HG03097 (cell line): ENCODE measurements around the gene STX2.
"Not testable (repeated sequence)": the region's sequence is repeated elsewhere in the genome, so short reads cannot be mapped to it uniquely, and the experiment has no call there.

Source experiments
- ATAC-seq: cut with Tn5 transposase; IDR thresholded peaks from one replicate; pipeline ENCODE4 v1.9.1; 2021; ENCODE audit not compliant: unreplicated experiment, low FRiP score

STX2 gene

DNA sequence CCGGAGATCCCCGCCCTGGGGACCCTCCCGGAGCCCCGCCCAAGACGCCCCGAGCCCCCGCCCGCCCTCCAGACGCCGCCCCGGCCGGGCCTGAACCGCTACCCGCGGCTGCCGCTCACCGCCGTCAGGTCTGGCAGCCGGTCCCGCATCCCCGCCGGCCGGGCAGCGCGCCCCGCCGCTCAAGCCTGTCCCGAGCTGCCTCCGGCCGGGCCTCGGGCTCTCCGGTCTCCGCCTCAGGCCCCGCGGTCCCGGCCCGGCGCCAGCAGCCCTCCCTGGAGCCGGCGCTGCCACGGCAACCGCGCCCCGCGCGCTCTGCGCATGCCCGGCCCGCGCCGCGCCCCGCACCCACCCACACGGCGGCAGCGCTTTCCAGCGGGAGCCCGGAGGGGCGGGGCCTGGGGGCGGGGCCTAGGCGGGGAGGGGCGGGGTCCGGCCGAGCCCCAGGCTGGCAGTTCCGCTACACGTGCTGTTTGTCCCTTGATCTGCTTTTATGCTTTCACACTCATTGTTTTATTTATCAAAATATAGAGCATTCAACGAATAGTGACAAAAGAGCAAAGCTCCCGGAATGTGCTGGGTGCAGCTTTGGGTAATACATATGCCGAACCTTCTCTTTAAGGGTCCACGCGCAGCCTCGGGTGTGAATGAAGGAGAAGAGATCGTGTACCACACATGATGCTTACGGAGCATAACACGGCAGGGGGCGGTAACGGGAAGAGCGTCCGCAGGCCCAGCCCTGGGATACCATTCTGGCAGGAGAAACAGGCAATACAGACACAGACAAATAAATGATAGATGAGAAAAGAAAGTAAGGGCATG, at the start of gene STX2:
STX2 (minus strand) TSS at position 300 of the 819 bp plus-strand sequence; CDS start at position 149, 151 bp downstream.
- ATAC-seq = peak; percentile 79

DNA sequence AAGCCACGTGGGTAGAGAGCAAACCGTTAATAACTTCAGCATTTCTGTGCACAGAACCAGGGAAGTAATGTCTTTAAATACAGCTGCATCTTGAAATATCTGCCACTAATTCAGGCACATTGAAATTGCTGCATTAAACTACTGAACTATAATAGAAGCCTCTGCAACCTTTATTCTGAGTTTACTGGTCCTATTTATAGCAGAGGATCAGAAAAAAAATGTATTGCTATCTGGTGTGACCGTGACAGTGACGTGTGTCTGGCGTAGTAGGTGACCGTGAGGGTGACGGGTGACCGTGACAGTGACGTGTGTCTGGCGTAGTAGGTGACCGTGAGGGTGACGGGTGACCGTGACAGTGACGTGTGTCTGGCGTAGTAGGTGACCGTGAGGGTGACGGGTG, 48.1 kb upstream of the STX2 start:
- ATAC-seq = not testable (repeated sequence)

DNA sequence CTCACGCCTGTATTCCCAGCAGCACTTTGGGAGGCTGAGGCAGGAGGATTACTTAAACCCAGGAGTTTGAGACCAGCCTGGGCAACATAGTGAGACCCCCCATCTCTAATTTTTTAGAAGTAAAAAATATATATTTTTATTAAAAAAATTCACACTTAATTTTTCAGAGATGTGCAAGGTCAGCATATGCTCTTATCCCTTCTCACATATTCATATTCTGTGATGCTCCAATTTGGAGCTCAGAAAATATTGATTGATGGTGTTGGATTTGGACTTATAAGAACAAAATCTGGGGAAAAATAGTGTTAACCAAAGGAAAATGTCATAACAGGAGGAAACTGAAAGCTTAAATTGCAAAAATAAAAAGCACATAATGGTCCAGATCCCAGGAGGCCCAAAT, 42.5 kb upstream of the STX2 start:
- ATAC-seq = no peak

DNA sequence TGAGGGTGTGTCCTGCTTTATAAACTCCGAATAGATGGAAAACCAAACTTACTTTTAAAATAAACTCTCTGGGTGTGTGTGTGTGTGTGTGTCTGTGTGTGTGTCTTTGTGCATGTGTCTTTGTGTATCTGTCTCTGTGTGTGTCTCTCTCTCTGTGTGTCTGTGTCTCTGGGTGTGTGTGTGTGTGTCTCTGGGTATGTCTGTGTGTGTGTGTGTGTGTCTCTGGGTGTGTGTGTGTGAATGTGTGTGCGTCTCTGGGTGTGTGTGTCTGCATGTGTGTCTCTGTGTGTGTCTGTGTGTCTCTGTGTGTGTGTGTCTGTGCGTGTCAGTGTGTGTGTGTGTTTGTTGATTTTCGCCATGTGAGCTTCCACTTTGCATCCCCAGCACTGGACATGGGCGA, 42.0 kb upstream of the STX2 start:
- ATAC-seq = no peak

DNA sequence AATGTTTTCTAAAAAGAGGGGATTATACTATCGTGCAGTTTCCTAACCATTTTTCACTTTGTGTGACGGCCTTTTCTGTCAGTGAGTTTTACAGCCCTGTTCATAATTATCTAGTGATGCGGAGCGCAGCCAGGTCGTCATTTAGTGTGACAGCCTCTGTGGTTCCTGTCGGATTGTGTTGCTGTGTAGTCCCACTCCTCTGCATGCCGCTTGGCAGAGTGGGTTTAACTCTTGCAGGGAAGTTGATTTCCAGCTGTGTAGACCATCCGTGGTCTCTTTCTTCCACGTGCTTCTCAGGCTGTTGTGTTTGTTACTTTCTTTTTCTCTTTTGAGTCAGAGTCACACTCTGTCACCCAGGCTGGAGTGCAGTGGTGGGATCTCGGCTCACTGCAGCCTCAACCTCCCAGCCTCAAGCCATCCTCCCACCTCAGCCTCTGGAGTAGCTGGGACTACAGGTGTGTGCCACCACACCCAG, 41.4 kb upstream of the STX2 start:
- peak; percentile 40 for ATAC-seq

DNA sequence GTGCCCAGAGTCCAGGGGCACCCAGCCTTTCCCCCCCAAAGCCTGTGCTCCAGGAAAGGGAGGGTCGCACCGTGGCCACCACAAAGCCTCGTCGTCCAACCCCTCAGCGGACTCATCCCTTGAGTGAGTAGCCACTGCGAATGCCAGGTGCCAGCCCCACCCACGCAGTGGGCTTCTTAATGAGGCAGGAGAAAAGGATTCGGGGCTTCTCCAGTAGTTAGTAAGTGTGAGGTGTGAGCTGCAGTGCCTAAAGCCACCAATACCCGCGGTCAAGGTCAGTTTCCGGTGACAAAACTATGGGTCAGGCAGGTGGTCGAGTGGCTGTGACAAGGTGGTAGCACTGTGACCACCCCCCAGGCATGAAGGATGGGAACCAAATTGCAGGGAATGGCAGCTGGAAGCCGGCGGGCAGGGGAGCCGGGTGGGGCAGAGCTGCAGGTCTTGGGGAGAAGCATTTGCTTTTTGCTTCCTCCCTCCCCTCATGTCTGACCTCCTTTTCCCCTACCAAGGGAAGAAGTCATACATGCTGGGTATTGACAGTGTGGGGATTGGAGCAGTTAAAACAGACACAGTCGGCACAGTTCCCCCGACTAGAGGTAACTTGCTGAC, 40.8 kb upstream of the STX2 start:
- no peak for ATAC-seq

DNA sequence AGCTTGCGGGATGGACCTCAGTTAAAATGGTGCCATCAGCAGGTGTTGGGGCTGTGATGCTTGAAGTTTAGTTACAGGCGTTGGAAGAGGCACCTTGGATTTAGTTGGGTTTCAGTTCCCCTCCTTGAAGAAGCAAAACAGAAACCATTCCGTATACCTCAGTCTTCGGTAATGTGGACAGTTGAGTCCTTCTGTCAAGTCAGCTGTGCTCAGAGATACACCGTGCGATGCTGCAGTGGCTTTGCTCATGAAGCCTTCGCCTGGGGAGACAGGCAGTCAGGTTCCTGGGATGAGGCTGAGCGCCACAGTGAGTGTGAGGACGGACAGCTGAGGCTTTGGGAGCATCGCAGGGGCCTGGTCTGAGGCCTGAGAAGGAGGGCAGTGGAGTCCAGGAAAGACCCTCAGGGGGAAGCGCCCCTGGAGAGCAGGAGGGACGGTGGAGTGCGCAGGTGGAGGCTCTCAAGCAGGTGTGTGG, 40.2 kb upstream of the STX2 start:
- peak; percentile 59 for ATAC-seq

DNA sequence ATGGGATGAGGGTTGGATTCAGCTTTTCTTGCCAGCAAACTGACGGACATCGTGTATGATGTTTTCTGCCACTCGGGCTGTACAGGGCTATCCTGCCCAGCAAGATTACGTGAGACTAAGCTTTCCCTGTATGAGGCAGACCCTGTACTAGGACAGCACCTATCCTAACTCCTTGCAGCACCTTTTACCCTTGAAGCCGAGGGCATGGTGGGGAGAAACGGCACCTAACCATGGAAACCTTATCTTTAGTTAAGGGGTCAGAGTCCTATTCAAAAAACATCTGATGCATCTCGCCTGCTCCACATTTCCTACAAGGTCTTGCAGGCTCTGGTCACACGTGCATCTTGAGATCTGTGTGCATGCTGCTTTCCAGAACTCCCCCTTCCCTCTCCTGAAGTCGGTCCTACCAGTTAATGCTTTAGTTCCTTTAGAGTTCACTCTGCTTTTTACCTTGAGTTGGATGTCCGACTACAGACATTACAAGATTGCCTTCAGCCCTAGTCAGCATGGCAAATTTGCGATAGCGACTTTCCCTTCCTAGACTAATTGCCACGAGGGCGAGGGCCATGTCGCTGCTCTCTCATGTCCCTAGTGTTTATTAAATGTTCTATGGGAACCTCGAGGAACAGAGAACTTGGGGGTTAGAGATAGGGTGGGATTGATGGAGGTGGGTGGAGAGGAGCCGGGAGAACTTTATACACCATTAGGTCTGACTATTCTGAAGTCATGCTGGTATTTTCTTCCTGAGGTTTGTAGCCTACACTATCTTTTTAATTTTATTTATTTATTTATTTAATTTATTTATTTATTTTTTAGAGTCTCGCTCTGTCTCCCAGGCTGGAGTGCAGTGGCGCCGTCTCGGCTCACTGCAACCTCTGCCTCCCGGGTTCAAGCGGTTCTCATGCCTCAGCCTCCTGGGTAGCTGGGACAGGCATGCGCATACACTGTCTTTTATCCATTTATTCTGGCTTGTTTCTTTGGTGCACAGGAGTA, 39.4 kb upstream of the STX2 start:
- ATAC-seq = no peak

DNA sequence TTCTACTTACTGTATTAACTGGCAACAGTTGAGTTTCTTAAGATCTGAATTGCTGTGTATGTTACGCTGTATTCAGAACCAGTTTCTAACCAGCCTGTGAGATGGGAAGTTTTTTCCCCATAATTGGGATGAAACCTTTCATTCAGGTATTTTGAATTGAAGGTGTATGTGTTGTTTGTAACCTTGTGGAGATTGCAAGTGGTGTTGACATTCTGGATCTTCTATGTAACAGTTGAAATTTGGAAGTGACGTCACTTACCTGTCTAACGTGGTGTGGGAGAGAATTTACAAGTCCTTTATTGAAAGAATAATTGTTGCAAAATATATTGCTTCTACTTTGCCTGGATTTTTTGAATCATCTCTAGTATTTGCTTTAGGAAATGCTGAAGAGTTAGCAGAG, 38.3 kb upstream of the STX2 start:
- no peak for ATAC-seq

DNA sequence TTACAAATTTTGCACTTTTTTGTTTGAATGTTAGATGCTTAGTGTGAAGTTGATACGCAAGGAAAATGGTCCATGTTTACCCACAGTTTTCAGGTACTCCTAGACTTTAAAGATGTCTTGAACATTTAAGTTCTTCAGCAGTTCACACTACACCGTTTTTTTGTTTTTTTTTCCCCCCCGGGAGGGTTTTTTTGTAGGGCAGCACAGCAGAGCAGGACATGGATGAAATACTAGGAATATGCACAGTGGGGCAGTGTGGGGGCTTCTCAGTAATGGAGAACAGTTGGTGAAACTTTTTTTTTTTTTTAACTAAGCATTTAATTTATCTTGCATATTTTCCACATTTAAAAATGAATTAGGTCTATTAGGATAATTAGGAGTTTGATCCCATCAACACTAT, 37.7 kb upstream of the STX2 start:
- no peak for ATAC-seq

DNA sequence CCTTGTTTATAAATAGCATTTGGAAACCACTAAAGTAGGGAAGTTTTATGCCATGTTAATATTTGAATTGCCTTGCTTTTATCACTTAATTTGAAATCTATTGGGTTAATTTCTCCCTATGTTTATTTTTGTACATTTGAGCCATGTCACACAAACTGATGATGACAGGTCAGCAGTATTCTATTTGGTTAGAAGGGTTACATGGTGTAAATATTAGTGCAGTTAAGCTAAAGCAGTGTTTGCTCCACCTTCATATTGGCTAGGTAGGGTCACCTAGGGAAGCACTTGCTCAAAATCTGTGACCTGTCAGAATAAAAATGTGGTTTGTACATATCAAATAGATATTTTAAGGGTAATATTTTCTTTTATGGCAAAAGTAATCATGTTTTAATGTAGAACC, 37.2 kb upstream of the STX2 start:
- ATAC-seq = no peak

DNA sequence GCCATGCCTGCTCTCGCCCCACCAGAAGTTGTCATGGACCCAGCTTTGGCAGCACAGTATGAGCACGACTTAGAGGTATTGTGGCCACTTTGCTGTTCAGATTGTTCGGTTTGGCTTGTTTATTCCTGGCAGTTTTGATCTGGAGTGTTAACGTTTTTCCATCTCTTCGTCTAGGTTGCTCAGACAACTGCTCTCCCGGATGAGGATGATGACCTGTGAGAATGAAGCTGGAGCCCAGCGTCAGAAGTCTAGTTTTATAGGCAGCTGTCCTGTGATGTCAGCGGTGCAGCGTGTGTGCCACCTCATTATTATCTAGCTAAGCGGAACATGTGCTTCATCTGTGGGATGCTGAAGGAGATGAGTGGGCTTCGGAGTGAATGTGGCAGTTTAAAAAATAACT, 36.7 kb upstream of the STX2 start:
- ATAC-seq = not testable (repeated sequence)

DNA sequence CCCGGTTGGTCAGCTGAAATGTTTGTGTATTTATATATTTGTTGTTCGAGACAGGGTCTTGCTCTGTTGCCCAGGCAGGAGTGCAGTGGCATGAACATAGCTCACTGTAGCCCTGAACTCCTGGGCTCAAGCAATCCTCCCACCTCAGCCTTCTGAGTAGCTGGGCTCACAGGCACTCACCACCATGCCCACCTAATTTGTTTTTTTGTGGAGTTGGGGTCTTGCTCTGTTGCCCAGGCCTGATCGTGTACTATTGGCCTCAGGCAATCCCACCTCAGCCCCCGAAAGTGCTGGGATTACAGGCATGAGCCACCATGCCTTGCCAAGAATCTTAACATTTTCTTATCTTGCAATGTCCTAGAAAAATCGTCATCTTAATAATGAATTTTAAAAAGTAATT, 36.1 kb upstream of the STX2 start:
- ATAC-seq = no peak

DNA sequence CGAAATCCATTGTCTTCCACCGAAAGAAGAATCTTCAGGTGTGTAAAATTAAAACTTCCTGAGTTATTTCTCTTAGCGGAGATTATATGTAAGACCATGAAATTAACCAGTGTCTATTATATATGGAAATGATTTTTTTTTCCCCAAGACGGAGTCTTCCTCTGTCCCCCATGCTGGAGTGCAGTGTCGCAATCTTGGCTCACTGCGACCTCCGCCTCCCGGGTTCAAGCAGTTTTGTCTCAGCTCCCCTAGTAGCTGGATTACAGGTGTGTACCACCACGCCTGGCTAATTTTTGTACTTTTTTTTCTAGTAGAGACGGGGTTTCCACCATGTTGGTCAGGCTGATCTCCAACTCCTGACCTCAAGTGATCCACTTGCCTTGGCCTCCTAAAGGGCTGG, 35.6 kb upstream of the STX2 start:
- ATAC-seq = no peak

DNA sequence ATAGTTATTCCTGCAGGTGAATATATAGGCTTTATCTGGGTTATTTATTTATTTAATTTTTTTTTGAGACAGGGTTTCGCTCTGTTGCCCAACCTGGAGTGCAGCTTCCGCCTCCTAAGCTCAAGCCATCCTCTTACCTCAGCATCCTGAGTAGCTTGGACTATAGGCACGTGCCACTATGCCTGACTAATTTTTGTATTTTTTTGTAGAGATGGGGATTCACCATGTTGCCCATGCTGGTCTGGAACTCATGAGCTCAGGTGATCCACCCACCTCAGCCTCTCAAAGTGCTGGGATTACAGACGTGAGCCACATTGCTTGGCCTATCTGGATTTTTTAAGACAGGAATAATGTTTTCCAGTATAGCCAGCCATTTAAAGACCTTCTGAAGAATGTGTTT, 34.8 kb upstream of the STX2 start:
- ATAC-seq = no peak

DNA sequence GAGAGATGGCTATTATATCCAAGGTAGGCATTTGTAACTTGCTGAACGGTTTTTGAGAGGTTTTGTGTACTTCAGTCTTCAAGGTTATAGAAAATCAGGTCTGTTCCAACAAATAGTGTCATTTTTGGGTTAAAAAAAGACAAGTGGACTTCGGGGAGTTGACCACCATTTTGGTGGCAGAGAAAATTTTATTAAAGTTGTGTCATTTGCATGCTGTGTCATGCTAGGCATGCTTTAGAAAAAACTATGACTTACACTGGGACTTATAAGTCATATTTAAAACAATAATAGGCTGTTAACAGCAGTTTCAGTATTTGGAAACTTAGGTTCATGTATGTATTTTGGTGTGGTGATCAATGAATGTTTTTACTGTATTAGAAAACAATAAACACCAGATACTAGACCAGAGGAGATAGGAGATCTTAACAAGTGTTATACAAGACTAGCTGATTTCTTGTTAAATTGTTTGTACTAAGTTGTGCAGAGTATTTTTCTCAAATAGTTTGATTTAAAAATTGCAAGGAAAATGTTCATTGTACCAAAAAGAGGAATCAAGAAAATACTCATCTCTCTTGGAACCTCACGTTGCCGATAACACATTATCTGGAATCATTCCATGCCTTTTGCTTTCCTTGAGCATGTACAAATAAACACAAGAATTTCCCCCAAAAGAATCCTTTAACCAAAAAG, 34.2 kb upstream of the STX2 start:
- no peak for ATAC-seq

DNA sequence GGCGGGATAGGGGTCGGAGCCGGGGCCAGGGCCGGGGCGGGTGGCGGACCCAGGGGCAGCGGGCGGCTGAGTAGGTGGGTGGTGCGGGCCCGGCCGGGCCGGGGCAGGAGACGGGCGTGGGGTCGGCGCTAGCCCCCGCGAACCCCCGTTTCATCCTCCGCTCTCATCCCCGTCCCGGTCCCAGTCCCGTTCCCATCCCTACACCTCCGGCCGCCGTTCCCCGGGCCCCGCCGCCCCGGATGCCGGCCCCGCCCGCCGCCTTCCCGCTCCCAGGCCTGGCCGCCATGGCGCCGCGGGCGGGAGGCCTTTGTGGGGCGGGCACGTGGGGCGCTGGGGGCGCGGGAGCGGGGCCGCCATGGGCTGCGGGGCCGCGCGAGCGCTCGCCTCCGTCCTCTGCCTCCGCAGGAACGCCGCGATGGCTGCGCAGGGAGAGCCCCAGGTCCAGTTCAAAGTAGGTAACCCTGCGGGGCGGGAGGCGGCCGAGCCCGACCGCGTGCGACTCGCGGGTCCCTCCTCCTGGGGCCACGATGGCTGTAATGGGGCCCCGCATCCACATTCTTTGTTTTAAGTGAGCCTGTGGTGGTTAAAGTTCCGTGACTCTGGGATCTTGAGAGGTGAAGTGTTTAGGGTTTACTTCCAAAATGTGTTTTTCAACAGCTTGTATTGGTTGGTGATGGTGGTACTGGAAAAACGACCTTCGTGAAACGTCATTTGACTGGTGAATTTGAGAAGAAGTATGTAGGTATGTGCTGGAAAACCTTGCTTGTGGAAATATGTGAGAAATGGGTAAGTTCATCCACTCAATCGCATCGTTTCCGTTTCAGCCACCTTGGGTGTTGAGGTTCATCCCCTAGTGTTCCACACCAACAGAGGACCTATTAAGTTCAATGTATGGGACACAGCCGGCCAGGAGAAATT, 33.4 kb upstream of the STX2 start:
- peak; percentile 27 for ATAC-seq

DNA sequence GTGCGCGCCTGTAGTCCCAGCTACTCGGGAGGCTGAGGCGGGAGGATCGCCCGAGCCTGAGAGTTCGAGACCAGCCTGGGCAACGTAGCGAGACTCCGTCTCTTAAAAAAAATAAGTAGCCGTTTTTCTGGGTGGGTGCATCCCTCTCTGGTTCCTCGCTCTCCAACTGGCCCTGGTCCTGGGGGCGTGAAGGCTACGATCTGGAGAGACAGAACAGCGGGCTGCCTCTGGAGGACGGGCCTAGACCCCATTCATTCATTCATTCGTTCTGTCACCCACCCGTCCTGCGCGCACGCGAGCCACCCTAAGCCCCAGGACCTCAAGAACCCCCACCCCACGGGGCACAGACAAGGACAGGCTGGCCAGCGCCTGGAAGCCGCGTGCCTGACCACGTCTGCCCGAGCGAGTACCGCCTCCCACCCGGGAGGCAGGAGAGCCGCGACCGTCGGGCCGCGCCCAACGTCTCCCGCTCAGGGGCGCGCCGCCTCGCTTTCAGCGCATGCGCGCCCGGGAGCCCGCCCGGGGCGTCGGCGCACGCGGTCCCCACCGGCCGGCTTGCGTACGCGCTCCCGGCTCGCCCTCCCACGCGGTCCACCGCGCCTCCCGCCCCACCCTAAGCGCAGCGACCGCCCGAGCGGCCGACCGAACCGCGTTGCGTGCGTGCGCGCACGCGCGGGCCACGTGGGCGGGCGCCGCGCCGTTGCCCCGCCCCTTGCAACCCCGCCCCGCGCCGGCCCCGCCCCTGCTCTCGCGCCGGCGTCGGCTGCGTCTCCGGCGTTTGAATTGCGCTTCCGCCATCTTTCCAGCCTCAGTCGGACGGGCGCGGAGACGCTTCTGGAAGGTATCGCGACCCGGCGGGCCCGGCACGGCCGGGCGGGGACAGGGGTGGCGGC, 32.5 kb upstream of the STX2 start, which contains the start of gene RAN:
RAN (plus strand) TSS at position 781 of the 893 bp plus-strand sequence. CDS start 528 bp downstream, outside the sequence.
- ATAC-seq = peak; percentile 72
